Renal pelvis (tissue), 4 donors: ENCODE data around the gene C4orf50. TPM values are rescaled to one million over a fixed set of nuclear protein-coding genes. Genes with fewer than 3 reads are reported as not detected.

Experiments used
- DNase-seq: peaks from one replicate; pipeline ENCODE4 v3.0.0-alpha.2; 2013
- polyA plus RNA-seq, 3 donors: library from polyadenylated mRNA; unstranded; fragments of 120-200 nt; gene quantifications; one replicate each; pipeline ENCODE4 v1.2.1, GENCODE V29; 2013; ENCODE audit not compliant: insufficient read length in 3 of 3

Gene C4orf50
- polyA plus RNA-seq, 3 donors, result 0.01 to 0.03 TPM; not detected in 1

- no peak for DNase-seq
Observed at GRCh38 chr4:5945171-5945570, 73.1 kb downstream of the C4orf50 start.

GRCh38 chr4:5943561-5943960, 74.7 kb downstream of the C4orf50 start:
- DNase-seq, result no peak

GRCh38 chr4:5942947-5943346, 75.3 kb downstream of the C4orf50 start:
- no peak for DNase-seq

GRCh38 chr4:5941601-5942000, 76.6 kb downstream of the C4orf50 start:
- no peak for DNase-seq

GRCh38 chr4:5940470-5941203, 77.6 kb downstream of the C4orf50 start:
- DNase-seq, result no peak

GRCh38 chr4:5933996-5934831, 84.0 kb downstream of the C4orf50 start:
- no peak for DNase-seq

- no peak for DNase-seq
Observed at GRCh38 chr4:5933116-5933515, 85.1 kb downstream of the C4orf50 start.

GRCh38 chr4:5932035-5932568, 86.1 kb downstream of the C4orf50 start:
- no peak for DNase-seq

GRCh38 chr4:5931526-5931925, 86.7 kb downstream of the C4orf50 start:
- no peak for DNase-seq

GRCh38 chr4:5930876-5931275, 87.4 kb downstream of the C4orf50 start:
- DNase-seq, result no peak

GRCh38 chr4:5930456-5930855, 87.8 kb downstream of the C4orf50 start:
- DNase-seq, result no peak

GRCh38 chr4:5928844-5929420, 89.3 kb downstream of the C4orf50 start:
- no peak for DNase-seq

GRCh38 chr4:5928274-5928673, 90.0 kb downstream of the C4orf50 start:
- no peak for DNase-seq

GRCh38 chr4:5927747-5928146, 90.5 kb downstream of the C4orf50 start:
- no peak for DNase-seq

GRCh38 chr4:5927116-5927515, 91.1 kb downstream of the C4orf50 start:
- DNase-seq, result no peak

- no peak for DNase-seq
Observed at GRCh38 chr4:5926598-5926997, 91.6 kb downstream of the C4orf50 start.

GRCh38 chr4:5925419-5926200, 92.6 kb downstream of the C4orf50 start:
- DNase-seq, result no peak

GRCh38 chr4:5924461-5925125, 93.6 kb downstream of the C4orf50 start:
- no peak for DNase-seq

GRCh38 chr4:5923376-5923775, 94.9 kb downstream of the C4orf50 start:
- DNase-seq, result no peak

GRCh38 chr4:5922556-5922955, 95.7 kb downstream of the C4orf50 start:
- no peak for DNase-seq

GRCh38 chr4:5921981-5922380, 96.2 kb downstream of the C4orf50 start:
- DNase-seq, result no peak
